OCI-LY7 (cell line): ENCODE results near the gene CLCN2. TPM values are rescaled to one million over a fixed set of nuclear protein-coding genes. Genes with fewer than 3 reads are reported as not detected.

ENCODE experiments used
- BruUV-seq: library from RNA; stranded (reverse); fragments of 400-500 nt; replicated peaks from 2 replicates; lab custom pipeline; 2021; lab: Mats Ljungman, UMichigan
- CTCF ChIA-PET: fragments of 300-600 bp; sonication (Branson Sonifier 250); formaldehyde crosslinking; loops from one replicate; lab custom pipeline; 2022; ENCODE audit warnings: antibody characterized with exemption; ENCODE audit not compliant: unreplicated experiment; lab: Charles Lee
- POLR2A ChIA-PET: fragments of 300-600 bp; sonication (Branson Sonifier 250); formaldehyde crosslinking; loops from one replicate; lab custom pipeline; 2022; ENCODE audit warnings: antibody characterized with exemption; lab: Charles Lee
- DNase-seq: peaks from one replicate; pipeline ENCODE4 v3.0.0-alpha.2; 2015; ENCODE audit warnings: low spot score
- H2AFZ ChIP-seq: fragments of 200-600 bp; sonication (generic), shearing (Covaris generic); 2 replicates; pipeline ENCODE4 v1.6.1; 2014; ENCODE audit warnings: mild to moderate bottlenecking, antibody characterized with exemption, low read length, moderate library complexity
- H3K27ac ChIP-seq: fragments of 200-600 bp; sonication (generic); 2 replicates; pipeline ENCODE4 v1.5.1; 2014; ENCODE audit warnings: mixed run types, low read depth, mild to moderate bottlenecking, moderate library complexity, low read length, inconsistent platforms; ENCODE audit not compliant: poor library complexity, severe bottlenecking
- H3K36me3 ChIP-seq: fragments of 200-600 bp; sonication (generic); 2 replicates; pipeline ENCODE4 v1.6.1; 2014; ENCODE audit warnings: mild to moderate bottlenecking, antibody characterized with exemption, low read length, moderate library complexity, mixed read lengths; ENCODE audit not compliant: insufficient read depth
- H3K4me1 ChIP-seq: fragments of 200-600 bp; sonication (generic); 2 replicates; pipeline ENCODE4 v1.5.1; 2014; ENCODE audit warnings: mild to moderate bottlenecking, low read length; ENCODE audit not compliant: insufficient read depth, poor library complexity, severe bottlenecking
- H3K4me2 ChIP-seq: fragments of 200-600 bp; sonication (generic); 2 replicates; pipeline ENCODE4 v1.6.1; 2014; ENCODE audit warnings: mild to moderate bottlenecking, low read length
- H3K4me3 ChIP-seq: fragments of 200-600 bp; sonication (generic); 2 replicates; pipeline ENCODE4 v1.5.1; 2014; ENCODE audit warnings: mild to moderate bottlenecking, low read depth, low read length; ENCODE audit not compliant: poor library complexity, severe bottlenecking
- H3K79me2 ChIP-seq: fragments of 200-600 bp; sonication (generic); 2 replicates; pipeline ENCODE4 v1.6.1; 2016; ENCODE audit warnings: low read depth, mild to moderate bottlenecking, low read length, moderate library complexity, mixed read lengths; ENCODE audit not compliant: insufficient read depth
- H3K9me2 ChIP-seq: fragments of 200-600 bp; sonication (generic); 2 replicates; pipeline ENCODE4 v1.6.1; 2016; ENCODE audit warnings: mild to moderate bottlenecking, low read length, mixed read lengths; ENCODE audit not compliant: insufficient read depth
- H3K9me3 ChIP-seq: fragments of 200-600 bp; sonication (generic); 2 replicates; pipeline ENCODE4 v1.6.1; 2014; ENCODE audit warnings: mild to moderate bottlenecking, mixed run types, low read length, mixed read lengths
- H4K20me1 ChIP-seq: fragments of 200-600 bp; sonication (generic); 2 replicates; pipeline ENCODE4 v1.6.1; 2014; ENCODE audit warnings: mild to moderate bottlenecking, antibody characterized with exemption, low read length, moderate library complexity, mixed read lengths; ENCODE audit not compliant: insufficient read depth
- CTCF ChIP-seq: fragments of 200-600 bp; sonication (generic); conservative IDR thresholded peaks from 2 replicates; pipeline ENCODE4 v1.5.1; 2014; ENCODE audit warnings: mild to moderate bottlenecking, antibody characterized with exemption, low read length, moderate library complexity, mixed read lengths
- EZH2phosphoT487 ChIP-seq: fragments of 200-600 bp; sonication (generic); IDR thresholded peaks from 2 replicates; pipeline ENCODE4 v1.6.1; 2018; ENCODE audit warnings: low read depth, borderline replicate concordance, mild to moderate bottlenecking, mixed run types, antibody characterized with exemption, low read length, moderate library complexity, mixed read lengths
- intact Hi-C: fragments of 100-400 bp; cut with micrococcal nuclease; formaldehyde crosslinking; loops from one replicate; pipeline ENCODE4 v1.10.0; 2022; ENCODE audit not compliant: unreplicated experiment
- total RNA-seq, 2 experiments: library from RNA; depleted of rRNA in 1 of 2; stranded (reverse); fragments of >200 nt in 1 of 2; shearing (Covaris generic) in 1 of 2; gene quantifications; 2 replicates each; pipeline ENCODE4 v1.2.3, GENCODE V29; 2014 to 2022

Gene CLCN2
- total RNA-seq, 2 experiments from 2014 or later, result 4.2 to 15.0 TPM

GRCh38 chr3:184339001-184339400 lies 22.4 kb downstream of the CLCN2 start:
- H4K20me1 ChIP-seq, result peaks cover 4% of the 10 kb centered on the region; the same call in 1 of the 2 replicates
- no peak overlapping the region for H3K4me3 ChIP-seq
- BruUV-seq, result no TSS peak
- CTCF ChIA-PET, result no interaction called here
- H3K9me2 ChIP-seq, result no peaks in the 10 kb centered on the region
- POLR2A ChIA-PET, result no interaction called here
- DNase-seq, result no peak
- intact Hi-C loops, result no loop called here
- no peak overlapping the region for H3K27ac ChIP-seq
- H2AFZ ChIP-seq, result no peak overlapping the region
- H3K36me3 ChIP-seq, result peaks cover 17% of the 10 kb centered on the region; the same call in 1 of the 2 replicates
- H3K4me2 ChIP-seq, result no peak overlapping the region
- peaks cover 8% of the 10 kb centered on the region for H3K4me1 ChIP-seq
- TF ChIP-seq CTCF (no peak), EZH2phosphoT487 (no peak)
- no peaks in the 10 kb centered on the region for H3K9me3 ChIP-seq
- no peaks in the 10 kb centered on the region for H3K79me2 ChIP-seq

DNA sequence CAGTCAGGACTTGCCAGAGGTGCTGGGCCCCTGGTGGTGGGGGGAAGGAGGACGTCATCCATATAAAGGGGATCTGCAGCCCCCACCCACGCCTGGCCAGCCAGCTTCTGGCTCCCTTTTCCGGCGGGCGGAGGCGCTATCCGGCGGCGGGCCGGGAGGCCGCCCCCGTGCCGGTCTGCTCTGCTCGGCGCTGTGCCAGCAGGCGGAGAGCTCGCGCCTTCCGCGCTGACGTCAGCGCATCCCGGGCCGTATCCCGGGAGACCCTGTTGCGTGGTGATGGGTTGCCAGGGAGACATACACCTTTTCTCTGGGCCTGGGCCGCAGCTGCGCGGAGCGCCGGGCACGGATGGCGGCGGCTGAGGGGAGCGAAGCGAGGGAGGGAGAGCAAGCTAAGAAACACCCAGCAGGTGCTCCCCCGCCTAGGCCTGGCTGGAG lies 22.9 kb downstream of the CLCN2 start:
- H2AFZ ChIP-seq, result no peak overlapping the region
- CTCF ChIA-PET, result no interaction called here
- no peak overlapping the region for H3K27ac ChIP-seq
- intact Hi-C loops, result no loop called here
- H3K36me3 ChIP-seq, result peaks cover 21% of the 10 kb centered on the region; the same call in 1 of the 2 replicates
- no TSS peak for BruUV-seq
- no peaks in the 10 kb centered on the region for H3K9me2 ChIP-seq
- H3K79me2 ChIP-seq, result no peaks in the 10 kb centered on the region
- no peaks in the 10 kb centered on the region for H3K9me3 ChIP-seq
- DNase-seq, result no peak
- POLR2A ChIA-PET, result no interaction called here
- TF ChIP-seq CTCF (no peak), EZH2phosphoT487 (no peak)
- peaks cover 4% of the 10 kb centered on the region; the same call in 1 of the 2 replicates for H4K20me1 ChIP-seq
- peaks cover 8% of the 10 kb centered on the region for H3K4me1 ChIP-seq
- no peak overlapping the region for H3K4me2 ChIP-seq
- no peak overlapping the region for H3K4me3 ChIP-seq

GRCh38 chr3:184337981-184338380 lies 23.4 kb downstream of the CLCN2 start:
- H3K9me3 ChIP-seq, result no peaks in the 10 kb centered on the region
- no peak for DNase-seq
- intact Hi-C loops, result no loop called here
- H3K9me2 ChIP-seq, result no peaks in the 10 kb centered on the region
- H3K79me2 ChIP-seq, result no peaks in the 10 kb centered on the region
- H3K4me3 ChIP-seq, result no peak overlapping the region
- H3K36me3 ChIP-seq, result peaks cover 27% of the 10 kb centered on the region
- H2AFZ ChIP-seq, result no peak overlapping the region
- H3K4me2 ChIP-seq, result no peak overlapping the region
- peaks cover 8% of the 10 kb centered on the region for H3K4me1 ChIP-seq
- BruUV-seq, result no TSS peak
- TF ChIP-seq CTCF (no peak), EZH2phosphoT487 (no peak)
- ChIA-PET POLR2A (interaction anchor here (1.2 kb wide), 1 partner anchor 10 kb away, joined by 4 read pairs; no protein-coding TSS in a partner anchor), CTCF (no interaction called here)
- no peak overlapping the region for H3K27ac ChIP-seq
- H4K20me1 ChIP-seq, result peaks cover 4% of the 10 kb centered on the region; the same call in 1 of the 2 replicates
